GM21526 (cell line): Measurements from ENCODE around the gene TOX2.

Experiments used
- ATAC-seq: cut with Tn5 transposase; IDR thresholded peaks from one replicate; pipeline ENCODE4 v1.9.1; 2021; ENCODE audit warnings: moderate library complexity; ENCODE audit not compliant: unreplicated experiment, low FRiP score

Gene TOX2

DNA sequence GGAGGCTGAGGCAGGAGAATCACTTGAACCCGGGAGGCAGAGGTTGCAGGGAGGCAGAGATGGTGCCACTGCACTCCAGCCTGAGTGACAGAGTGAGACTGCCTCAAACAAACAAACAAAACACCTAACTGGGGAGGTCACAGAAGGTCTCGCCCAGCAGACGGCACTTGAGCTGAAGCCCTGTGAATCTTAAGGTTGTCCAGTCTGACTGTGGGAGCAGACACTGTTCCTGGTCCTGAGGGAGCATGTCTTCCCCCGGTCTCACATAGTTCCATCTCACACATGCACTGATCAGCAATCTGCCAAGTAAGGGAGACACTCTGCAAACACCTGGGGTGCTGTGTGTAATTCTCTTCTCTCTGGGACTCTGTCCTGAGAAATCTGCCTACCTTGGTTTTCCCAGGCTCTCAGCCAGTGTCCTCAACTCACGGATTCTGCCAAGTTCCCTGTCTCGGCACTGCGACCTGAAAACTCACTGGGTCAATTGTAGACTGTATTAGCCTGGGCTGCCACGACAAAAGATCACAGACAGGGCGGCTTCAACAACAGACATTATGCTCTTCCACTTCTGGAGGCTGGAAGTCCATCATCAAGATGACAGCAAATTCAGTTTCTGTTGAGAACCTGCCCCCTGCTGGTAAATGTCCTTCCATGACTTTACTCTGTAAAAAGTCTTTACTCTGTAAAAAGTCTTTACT, 178.0 kb downstream of the TOX2 start:
- ATAC-seq, result no peak

DNA sequence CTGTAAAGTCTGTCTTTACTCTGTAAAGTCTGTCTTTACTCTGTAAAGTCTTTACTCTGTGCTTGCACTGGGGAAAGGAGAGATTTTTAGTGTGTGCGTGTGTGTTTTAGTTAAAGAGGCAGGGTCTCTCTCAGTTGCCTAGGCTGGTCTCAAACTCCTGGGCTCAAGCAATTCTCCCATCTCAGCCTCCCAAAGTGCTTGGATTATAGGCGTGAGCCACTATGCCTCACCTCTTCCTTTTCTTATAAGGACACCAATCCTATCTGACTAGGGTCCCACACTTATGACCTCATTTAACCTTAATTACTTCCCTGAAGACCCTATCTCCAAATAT, 178.6 kb downstream of the TOX2 start:
- ATAC-seq, result no peak

DNA sequence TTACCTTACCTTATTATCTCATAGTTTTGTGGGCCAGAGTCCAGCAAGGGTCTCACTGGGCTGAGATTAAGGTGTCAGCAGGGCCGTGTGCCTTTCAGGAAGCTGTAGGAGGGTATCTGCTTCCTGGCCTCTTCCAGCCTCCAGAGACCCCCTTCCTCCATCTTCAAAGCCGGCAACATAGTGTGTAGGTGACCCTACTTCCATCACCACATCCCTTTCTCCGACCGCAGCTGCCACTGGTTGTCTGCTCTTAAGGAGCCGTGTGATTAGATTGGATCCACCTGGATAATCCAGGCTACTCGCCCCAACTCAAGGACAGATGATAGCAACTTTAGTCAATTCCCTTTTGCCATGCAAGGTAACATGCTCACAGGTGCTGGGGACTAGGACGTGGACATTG, 181.2 kb downstream of the TOX2 start:
- no peak for ATAC-seq

DNA sequence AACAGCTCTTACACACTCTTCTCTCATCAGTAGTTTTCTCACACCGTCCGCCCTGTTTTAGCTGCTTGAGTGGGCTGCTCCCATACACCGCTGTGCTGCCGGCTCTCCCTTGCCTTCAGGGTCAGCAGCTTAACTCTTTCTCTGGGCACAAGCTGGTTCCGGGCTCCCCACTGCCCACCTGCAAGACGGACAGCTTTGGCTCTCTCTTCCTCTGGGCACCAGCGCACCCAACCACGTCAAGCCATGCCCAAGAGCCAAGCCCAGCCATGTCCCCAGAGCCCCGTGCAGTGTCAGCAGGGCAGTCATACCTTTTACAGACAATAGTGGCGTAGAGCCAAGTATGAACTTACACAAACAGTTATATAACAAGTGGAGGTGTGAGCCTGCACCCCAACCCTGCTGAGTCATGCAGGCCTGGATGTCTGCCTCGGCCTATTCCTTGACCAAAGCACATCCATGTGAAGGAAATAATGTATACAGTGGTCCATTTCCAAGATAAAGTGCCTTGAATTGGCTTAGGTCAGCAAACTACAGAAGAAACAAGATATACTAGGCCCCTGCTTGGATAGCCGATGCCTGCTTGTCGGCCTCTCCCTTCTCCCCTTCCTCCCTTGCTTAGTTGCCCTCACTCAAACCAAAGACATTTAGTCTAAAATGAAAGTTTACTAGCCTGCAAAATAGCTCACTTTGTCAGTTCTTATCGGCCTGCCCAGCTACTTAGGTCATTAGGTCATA, 183.0 kb downstream of the TOX2 start:
- no peak for ATAC-seq

DNA sequence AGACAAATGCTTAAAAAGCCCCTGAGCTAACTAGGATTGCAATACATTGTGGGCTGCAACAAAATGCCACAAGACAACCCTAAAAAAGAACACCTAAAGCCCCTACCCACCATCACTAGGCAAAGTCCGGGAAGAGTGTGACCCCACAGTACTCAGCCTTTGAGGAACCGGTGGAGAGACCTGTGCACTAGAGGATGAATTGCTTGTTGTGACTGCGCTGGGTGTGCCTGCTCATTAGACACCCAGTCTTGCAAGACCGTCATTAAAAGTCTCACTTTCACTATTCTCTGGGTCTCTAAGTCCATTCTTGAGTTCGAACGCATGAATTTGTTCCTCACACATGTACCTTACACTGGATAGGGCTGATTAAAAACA, 183.6 kb downstream of the TOX2 start:
- no peak for ATAC-seq

DNA sequence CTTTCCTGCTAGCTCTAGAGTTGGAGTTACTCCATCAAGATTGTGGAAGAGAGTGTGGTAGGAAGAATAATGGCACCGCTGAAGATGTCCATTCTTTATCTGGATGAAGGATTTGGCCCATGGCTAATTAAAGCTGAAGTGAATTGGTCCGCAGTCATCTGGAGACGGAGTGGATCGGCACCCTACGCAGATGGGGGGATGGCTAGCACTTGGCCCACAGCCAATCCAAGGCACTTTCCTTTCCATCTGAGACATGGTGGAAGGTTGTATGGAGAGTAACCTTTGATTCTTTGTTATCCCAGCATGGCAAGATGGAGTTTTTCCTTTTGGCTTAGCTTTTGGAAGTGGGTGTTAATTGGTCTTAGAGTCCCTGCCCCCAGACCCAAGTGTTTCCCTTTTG, 184.0 kb downstream of the TOX2 start:
- ATAC-seq, result no peak

DNA sequence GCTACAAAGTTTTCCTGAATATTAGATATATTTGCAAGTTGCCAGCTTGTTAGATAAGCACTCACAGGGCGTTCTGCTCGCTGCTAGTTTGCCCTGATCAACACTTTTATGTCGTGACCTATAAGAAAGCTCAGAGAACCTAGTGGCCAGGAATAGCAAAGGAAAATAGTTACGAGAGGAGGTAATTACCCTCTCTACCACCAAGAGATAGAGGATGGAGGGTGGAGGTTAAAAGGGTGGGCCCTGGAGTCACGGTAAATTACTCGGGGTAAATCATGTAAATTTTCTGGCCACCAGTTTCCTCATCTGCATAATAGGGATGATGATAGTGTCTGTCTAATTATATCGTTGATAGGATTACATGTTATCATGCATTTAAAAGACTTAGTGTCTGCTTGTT, 185.2 kb downstream of the TOX2 start:
- no peak for ATAC-seq

DNA sequence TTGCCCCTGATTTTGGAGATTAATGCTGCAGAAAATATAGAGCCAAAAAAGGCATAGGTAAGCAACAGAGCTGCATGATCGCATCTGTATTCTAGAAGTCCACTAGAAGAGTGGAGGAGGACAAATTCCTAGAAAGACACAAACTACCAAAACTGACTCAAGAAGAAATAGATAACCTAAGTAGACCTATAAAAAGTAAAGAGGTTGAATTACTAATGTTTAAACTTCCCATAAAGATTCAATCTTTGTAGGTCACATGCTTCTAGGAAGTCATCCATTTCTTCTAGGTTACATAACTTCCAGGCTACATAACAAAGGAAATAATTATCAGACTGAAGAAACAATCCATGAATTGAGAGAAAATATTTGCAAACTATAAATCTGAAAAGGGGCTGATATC, 187.9 kb downstream of the TOX2 start:
- ATAC-seq, result no peak

DNA sequence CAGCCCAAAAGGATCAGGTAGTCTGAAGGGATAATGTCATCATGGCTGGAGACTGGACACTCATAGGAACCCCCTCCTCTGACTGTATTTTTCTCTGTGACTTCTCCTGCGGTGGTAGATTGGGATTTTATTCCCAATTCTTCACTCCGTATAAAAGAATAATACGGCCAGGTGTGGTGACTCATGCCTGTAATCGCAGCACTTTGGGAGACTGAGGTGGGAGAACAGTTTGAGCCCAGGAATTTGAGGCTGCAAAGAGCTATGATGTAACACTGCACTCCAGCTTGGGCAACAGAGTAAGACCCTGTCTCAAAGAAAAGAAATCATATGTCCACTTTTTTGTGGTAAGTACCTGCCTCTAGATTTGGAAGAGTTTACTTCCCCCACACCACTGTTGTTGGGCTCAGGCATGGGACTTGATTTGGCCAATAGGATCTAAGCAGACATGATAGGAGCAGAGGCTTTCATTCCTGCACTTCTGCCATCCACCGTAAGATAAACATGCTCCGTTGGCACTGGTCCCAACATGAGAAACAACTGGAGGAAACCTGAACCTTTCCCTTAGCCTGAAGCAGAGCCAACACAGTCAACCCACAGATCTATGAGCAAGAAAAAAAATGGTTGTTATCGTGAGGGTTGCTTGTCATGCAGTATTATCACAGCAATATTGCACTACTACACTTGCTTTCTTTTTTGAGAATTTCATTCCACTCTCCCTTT, 190.3 kb downstream of the TOX2 start:
- no peak for ATAC-seq

DNA sequence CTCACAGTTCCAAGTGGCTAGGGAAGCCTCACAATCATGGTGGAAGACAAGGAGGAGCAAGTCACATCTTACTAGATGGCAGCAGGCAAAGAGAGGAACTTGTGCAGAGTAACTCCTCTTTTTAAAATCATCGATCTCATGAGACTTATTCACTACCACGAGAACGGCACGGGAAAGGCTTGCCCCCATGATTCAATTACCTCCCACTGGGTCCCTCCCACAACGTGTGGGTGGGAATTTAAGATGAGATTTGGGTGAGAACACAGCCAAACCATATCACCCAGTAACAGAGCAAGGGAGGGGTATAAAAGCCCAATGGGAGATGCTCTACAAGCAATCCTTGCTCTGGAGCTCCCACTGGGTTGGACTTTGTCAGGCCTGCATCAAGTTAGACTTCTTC, 192.0 kb downstream of the TOX2 start:
- no peak for ATAC-seq

DNA sequence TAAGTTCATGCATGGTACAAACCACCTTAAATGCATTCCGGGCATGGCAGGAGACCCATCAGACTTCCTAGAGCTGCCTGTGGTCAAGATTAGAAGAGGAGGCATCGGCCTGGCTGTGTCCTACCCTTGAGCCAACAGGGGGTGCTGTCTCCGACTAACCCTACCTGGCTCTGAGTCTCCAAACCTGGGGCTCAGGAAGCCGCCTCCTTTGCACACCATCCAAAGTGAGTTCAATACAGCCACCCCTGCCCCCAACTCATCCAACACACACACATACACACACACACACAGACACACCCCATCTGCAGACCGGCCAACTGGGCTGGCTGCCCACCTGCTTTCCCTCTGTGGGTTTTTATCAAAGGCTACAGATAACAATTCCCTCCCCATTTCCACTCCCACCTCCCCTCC, 195.3 kb downstream of the TOX2 start:
- no peak for ATAC-seq

DNA sequence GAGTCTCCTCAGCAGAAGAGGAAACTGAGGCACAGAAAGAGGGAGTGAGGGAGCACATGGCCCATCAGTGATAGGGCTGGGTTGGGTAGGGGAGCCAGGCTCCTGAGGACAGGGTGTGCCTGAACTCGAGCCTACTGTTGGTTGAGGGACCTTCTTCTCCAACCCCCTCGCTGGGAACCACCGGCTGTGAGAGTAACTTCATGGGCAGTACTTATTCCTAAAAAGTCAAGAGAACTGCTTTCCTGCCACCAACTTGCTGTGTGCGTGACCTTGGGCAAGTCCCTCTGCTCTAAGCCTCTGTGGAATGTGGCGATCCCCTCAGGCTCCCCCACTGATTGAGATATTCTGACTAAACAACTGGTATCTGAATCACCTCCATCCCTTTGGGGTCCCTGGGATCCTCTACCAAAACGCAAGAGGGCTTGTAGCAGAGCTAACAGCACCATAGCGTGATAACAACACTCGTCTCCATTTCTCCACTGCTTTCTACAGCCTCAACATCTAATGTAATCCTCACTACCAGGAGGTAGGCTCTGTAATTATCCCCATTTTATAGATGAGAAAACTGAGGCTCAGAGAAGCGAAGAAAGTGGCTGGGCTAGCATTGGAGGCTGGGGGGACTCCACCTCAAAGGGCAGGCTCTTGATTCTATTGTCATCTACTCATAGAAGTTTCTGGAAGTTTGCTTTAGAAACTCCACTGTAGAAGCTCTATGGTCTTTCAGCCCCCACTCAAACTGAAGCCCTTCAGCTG, 196.3 kb downstream of the TOX2 start:
- no peak for ATAC-seq

DNA sequence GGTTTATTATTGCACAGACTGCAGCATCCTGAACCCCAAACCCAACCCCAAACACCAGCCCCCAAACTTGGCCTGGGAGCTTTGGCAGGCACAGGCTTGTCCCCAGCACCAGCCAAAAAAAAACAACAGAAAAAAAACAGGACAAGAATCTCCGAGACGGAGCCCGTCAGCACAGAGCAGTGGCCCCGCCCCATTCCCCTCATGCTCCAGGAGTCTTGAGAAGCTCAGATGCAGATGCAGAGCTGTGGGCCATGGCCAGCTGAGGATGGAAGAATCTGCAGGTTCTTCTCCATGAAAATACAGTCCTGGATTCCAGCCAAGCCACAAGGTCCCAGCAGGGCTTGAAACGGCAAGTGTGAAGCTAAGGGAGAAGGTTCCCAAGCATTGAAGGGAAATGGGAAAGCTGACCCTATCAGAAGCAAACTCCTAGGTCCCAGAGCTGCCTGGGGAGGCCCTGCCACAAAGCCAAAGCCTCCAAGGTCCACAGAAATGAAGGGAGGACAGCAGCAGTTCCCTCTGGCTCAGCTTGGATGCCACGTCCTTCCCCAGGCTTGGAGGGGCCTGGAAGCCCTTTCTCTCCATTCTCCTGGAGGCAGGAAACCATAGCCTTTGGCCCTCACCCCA, 197.2 kb downstream of the TOX2 start:
- no peak for ATAC-seq

DNA sequence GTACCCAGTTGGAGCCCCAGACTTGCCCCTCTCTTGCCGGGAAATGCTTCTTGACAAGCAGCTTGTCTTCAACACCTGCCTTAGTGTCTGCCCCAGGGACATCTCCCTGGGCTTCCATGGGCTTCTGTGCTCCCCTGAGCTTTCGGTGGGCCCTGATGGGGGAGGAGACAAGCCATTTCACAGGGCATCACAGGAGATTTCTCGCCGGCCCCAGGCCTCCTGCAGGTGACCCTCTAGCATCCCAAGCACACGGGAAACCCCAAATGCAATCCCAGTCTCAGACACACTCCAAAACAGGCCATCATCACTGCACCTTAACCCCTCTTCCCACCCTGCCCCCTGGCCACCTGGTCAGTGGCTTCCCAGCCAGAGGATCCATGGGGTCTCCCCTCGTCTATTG, 197.8 kb downstream of the TOX2 start:
- ATAC-seq, result no peak

DNA sequence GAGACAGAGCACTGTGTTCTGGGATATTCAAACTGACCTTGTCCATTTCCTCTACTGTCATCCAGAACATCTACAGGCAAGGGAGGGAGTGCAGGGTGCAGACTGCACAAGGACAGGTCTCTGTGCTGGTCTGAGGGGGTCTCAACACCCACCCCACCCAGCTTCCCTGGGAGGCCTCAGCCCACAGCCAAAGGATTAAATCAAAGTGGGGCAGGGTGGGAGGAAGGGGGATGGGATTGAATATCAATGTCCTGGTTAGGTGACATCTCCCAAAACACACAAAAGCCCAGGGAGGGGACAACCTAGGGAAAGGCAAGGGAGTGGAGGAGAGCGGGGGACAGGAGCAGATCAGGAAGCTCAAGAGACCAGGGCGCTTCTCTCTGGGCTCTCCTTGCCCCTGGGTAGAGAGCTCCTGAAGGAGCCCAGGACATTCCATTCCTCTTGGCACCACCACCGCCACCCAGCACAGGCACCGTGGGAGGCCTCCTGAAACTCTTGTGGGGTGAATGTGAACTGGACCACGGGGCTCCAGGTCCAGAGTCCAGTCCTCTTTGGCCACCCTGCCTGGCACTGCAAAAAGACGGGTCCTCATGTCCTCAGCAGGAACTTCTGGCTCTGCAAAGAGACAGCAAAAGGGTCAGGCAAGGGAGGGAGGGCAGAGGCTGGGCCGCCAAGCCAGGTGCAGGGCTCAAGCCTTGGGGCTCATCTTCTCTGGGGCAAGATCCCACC, 198.4 kb downstream of the TOX2 start:
- ATAC-seq, result no peak

DNA sequence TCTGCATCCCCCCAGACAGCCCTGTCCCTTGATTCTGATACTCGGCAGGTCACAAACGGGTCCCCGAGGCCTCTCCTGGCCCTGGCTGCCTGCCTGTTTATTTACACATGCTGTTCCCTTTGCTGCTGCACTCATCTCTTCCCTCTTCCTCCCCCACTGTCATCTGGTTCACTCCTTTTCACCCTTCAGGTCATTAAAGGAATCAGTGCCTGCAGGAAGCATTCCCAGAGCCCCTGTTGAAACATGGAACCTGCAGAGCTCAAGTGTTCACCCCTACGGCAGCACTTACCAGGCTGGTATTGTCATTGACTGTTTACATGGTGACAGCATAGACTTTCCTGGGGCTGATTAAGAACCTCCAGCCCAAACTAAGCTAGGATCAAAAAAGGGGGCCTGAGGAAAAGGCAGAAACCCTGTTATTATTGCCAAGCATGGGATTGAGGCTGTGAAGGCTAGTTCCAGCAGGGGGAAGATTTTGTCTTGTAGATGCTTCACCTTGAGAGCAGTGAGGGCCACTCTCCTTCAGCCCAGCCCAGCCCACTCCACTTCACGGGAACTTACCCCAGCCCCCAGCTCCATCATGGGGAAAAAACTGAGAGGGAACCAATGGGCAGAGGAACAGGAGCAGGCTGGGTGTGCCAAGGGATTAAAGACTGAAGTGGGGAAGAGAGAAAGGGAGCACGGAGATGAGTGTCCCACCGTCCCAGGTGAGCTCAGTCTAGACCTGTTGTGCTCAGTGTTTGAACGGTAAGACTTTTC, 199.1 kb downstream of the TOX2 start:
- ATAC-seq, result no peak

DNA sequence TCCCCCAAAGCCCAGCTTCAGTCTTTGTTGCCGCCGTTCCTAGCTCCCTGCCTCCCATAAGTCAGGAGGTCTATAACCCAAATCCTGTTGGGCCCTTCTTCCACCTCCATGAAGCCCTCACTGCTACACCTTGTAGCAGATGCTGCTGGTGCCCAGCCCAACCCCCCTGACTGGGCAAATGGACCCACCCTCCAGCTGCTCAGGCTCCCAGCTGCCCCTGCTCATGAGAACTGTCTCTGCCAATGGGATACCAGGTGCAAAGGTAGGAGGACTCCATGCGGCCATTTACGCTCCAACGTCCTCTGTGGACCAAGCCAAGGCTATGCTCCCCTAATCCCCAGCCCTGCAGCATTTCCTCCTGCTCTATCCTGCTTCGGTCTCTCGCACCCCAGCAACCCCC, 200.5 kb downstream of the TOX2 start:
- no peak for ATAC-seq

DNA sequence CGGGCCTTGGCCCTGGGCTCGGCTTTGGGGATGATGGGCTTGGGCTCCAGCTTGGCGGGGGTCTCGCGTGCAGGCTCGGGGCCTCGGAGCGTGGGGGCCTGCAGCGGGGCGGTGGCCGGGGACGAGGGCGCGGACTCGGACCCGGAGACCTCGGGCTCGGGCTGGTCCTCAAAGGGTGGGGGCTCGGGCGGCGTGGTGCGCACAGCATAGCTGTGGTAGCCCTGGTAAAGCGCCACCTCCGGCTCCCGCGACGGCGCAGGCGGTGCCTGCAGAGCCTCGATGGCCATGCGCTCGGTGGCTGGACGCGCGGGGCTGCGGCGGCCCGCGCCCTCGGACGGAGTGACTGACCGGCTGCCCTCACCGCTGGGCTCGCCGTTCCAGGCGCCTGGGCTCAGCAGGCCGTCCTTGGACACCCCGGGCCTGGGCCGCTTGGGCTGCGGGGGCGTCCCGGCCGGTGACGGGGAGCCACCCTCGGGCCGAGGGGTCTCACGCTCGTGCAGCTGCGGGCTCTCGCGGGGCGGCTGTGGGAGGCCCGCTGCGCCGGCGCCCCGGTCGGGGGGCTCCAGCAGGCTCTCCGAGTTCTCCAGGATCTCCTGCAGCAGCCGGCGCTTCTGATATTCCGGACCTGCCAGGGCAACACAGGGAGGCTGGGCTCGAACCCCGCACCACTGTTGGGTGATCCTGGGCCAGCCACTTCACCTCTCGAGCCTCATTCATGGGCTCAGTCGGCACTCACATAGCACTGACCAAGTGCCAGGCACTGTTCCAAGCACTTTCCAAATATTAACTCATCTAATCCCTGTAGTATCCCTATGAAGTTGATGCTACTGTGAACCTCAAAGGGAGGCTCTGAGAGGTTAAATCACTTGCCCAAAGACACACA, 201.4 kb downstream of the TOX2 start:
- ATAC-seq, result no peak
